ENCODE measurements around the gene HCN1.

GRCh38 chr5:45334939-45335338 is 361.2 kb downstream of the HCN1 start:
- no peak for TF ChIP-seq EP300 (IDR thresholded peaks at IDR 0.05)
- TF ChIP-seq, protein P1, sequence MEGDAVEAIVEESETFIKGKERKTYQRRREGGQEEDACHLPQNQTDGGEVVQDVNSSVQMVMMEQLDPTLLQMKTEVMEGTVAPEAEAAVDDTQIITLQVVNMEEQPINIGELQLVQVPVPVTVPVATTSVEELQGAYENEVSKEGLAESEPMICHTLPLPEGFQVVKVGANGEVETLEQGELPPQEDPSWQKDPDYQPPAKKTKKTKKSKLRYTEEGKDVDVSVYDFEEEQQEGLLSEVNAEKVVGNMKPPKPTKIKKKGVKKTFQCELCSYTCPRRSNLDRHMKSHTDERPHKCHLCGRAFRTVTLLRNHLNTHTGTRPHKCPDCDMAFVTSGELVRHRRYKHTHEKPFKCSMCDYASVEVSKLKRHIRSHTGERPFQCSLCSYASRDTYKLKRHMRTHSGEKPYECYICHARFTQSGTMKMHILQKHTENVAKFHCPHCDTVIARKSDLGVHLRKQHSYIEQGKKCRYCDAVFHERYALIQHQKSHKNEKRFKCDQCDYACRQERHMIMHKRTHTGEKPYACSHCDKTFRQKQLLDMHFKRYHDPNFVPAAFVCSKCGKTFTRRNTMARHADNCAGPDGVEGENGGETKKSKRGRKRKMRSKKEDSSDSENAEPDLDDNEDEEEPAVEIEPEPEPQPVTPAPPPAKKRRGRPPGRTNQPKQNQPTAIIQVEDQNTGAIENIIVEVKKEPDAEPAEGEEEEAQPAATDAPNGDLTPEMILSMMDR (IDR thresholded peaks at IDR 0.05) = no peak
- TF ChIP-seq POLR2AphosphoS5 (IDR thresholded peaks at IDR 0.05) = no peak

Measured in suprapubic skin (tissue), 4 donors.